AG04450 (cell line): ENCODE data around the gene NBPF4. TPM values are rescaled to one million over a fixed set of nuclear protein-coding genes. Genes with fewer than 3 reads are reported as not detected.
"Not testable (repeated sequence)": the region's sequence is repeated elsewhere in the genome, so short reads cannot be mapped to it uniquely, and the experiment has no call there.

Experiments
- CTCF ChIA-PET: fragments of 300-600, 350-600 bp; formaldehyde crosslinking; extraction: SDS; loops from one replicate; lab custom pipeline; 2022; ENCODE audit warnings: antibody characterized with exemption, inconsistent platforms; lab: Charles Lee
- POLR2A ChIA-PET: fragments of 350-600 bp; formaldehyde crosslinking; extraction: SDS; loops from one replicate; lab custom pipeline; 2021; ENCODE audit warnings: antibody characterized with exemption, inconsistent platforms; lab: Yijun Ruan, JAX
- DNase-seq: peaks from one replicate; pipeline ENCODE4 v3.0.0-alpha.2; 2011; ENCODE audit warnings: low read depth, low spot score
- H3K27ac ChIP-seq: one replicate; pipeline ENCODE4 v1.5.1; 2012; ENCODE audit warnings: low read depth, low read length, control low read depth
- H3K27me3 ChIP-seq: one replicate; pipeline ENCODE4 v1.6.0; 2012; ENCODE audit warnings: low read length; ENCODE audit not compliant: control insufficient read depth, insufficient read depth
- H3K4me3 ChIP-seq: 2 replicates; pipeline ENCODE4 v1.5.1; 2011; ENCODE audit warnings: mild to moderate bottlenecking, low read depth, low read length, control low read depth
- H3K9me3 ChIP-seq: 2 replicates; pipeline ENCODE4 v1.5.1; 2012; ENCODE audit warnings: low read length; ENCODE audit not compliant: control insufficient read depth, insufficient read depth
- polyA minus RNA-seq: library from RNA; depleted of rRNA, polyadenylated mRNA; stranded (reverse); fragments of >200 nt; gene quantifications from 2 replicates; pipeline ENCODE4 v1.2.3, GENCODE V29; 2011; rRNA and poly(A)+ RNA removed
- polyA plus RNA-seq: library from polyadenylated mRNA; depleted of rRNA; stranded (reverse); fragments of >200 nt; gene quantifications from 2 replicates; pipeline ENCODE4 v1.2.3, GENCODE V29; 2011; rRNA removed

NBPF4 gene, protein sequence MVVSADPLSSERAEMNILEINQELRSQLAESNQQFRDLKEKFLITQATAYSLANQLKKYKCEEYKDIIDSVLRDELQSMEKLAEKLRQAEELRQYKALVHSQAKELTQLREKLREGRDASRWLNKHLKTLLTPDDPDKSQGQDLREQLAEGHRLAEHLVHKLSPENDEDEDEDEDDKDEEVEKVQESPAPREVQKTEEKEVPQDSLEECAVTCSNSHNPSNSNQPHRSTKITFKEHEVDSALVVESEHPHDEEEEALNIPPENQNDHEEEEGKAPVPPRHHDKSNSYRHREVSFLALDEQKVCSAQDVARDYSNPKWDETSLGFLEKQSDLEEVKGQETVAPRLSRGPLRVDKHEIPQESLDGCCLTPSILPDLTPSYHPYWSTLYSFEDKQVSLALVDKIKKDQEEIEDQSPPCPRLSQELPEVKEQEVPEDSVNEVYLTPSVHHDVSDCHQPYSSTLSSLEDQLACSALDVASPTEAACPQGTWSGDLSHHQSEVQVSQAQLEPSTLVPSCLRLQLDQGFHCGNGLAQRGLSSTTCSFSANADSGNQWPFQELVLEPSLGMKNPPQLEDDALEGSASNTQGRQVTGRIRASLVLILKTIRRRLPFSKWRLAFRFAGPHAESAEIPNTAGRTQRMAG
- polyA plus RNA-seq (not detected in 2 replicates), polyA minus RNA-seq (not detected in 2 replicates)

DNA sequence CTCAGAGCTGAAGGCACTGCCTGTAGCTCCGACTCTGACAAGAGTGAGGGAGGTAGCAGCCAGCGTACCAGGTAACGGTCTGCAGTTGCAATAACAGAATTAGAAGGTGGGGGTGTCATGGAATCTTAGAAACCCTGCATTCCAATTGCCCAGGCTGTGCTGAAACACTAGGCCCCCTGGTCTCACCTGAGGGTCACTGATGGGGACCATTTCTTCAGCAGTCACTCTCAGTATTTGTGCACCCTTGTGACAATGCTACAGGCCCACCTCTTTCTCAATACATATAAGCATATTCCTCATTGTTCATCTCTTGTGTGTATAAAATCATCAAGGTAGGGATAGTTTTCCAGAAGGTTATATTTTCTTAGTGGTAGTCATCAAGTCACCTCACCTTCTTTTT is at the start of gene NBPF4:
NBPF4 (minus strand) TSS at position 101 of the 400 bp plus-strand sequence. CDS start 315 bp downstream, outside the sequence.
- POLR2A ChIA-PET, H3K4me3 ChIP-seq, H3K27me3 ChIP-seq, H3K27ac ChIP-seq, CTCF ChIA-PET, H3K9me3 ChIP-seq, DNase-seq: not testable (repeated sequence)

DNA sequence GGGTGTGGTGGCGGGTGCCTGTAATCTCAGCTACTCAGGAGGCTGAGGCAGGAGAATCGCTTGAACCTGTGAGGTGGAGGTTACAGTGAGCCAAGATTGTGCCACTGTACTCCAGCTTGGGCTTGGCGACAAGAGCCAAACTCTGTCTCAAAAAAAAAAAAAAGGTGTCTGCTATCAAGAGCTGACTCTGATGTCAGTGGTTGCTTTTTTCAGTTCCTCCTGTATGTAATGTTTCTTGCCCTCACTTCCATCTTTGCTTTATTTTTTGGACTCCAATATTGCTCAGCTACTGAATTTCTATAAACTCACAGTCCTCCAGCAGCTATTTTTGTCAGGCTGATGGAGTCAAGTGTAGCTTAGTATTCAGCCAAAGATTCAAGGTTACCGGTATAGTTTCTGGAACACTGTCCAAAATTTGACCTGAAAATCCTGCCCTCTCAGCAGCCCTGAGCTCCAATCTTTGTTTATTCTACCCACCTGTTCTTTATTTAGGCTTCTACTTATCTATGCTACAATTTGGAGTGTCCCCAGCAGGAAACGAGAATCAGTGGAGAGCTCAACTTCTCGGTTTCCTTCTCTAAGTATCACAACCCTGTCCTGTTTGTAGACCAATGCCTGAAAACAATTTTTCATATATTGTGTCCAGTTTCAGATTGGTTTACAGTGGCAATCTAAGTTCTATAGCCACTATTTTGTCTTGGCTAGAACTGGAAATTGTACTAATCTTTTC is 38.8 kb upstream of the NBPF4 start:
- POLR2A ChIA-PET, H3K27me3 ChIP-seq, CTCF ChIA-PET, H3K27ac ChIP-seq, DNase-seq, H3K9me3 ChIP-seq, H3K4me3 ChIP-seq: not testable (repeated sequence)

DNA sequence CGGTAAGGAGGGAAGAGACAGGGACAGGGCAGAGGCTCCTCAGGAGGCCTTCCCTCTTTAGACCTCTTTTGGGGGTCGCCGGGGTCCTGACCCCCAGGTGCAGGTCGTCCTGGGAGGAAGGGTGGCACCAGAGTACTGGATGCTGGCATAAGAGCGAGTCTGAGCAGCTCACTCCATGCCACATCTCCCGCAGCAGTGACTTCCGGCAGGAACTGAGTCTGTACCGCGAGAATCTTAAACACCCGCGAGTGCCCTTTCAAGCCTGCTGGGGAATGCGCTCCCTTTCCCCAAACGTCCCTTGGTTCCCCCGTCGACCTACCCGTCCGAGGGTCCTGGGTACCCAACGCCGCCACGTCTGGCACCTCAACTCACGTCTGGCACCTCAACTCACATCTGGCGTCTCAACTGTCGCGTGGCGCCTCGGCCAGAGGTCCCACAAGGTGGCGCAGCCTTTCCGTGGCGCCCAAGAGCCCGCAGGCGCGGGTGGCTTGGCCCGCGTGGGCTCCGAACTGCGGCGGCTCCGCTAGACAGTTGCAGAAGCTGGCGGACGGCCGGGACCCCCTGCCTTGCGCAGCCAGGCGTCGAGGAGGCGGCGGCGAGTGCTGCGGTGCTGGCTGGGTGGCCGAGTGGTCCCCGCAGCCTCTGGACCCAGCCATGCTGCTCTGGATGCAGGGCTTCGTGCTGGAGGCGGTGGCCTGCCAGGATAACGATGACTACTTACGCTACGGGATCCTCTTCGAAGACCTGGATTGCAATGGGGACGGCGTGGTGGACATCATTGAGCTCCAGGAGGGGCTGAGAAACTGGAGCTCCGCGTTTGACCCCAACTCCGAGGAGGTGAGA is 28.8 kb upstream of the NBPF4 start:
- H3K27me3 ChIP-seq, H3K4me3 ChIP-seq, POLR2A ChIA-PET, H3K9me3 ChIP-seq, H3K27ac ChIP-seq, CTCF ChIA-PET, DNase-seq: not testable (repeated sequence)

DNA sequence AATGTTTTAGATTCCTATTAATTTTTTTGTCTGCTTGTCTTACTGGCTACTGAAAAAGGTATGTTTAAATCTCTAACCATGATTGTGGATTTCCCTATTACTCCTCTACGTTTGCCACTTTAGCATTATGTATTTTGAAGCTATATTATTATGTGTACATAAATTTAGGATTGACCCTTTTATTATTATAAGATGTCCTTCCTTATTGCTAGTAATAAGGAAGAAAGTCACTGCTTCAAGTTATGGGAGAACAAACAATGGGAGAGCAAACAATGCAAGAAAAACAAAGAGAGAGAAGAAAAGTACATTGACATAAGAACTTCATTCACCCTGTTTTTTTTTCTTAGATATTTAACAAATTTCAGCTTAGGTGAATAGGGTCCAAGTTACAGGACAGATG is 23.2 kb upstream of the NBPF4 start:
- POLR2A ChIA-PET, CTCF ChIA-PET, H3K27ac ChIP-seq, H3K9me3 ChIP-seq, H3K27me3 ChIP-seq, H3K4me3 ChIP-seq, DNase-seq: not testable (repeated sequence)

DNA sequence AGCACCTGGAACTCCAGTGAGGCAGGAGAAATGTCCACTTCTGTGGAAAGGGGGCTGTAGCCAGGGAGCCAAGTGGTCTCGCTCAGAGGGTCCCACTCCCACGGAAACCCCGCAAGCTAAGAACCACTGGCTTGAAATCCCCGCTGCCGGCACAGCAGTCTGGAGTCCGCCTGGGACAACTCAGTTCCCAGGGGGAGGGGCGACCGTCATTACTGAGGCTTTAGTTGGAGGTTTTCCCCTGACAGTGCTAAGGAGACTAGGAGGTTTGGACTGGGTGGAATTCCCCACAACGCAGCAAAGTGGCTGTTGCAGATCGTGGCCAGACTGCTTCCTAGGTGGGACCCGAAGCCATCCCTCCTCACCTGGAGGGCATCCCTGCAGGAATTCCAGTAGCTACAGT is 18.1 kb upstream of the NBPF4 start:
- H3K27me3 ChIP-seq, H3K4me3 ChIP-seq, DNase-seq, CTCF ChIA-PET, H3K9me3 ChIP-seq, POLR2A ChIA-PET, H3K27ac ChIP-seq: not testable (repeated sequence)

DNA sequence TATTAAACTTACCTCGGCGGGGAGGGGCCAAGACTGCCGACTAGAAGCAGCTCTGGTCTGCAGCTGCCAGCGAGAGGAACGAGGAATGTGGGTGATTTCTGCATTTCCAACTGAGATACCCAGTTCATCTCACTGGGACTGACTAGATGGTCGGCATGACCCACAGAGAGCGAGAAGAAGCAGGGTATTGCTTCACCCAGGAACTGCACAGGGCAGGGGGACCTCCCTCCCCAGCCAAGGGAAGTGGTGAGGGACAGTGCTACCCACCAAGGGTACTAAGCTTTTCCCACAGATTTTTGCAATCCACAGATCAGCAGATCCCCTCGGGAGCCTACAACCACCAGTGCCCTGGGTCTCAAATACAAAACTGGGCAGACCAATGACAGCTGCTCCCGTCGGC is 17.6 kb upstream of the NBPF4 start:
- DNase-seq, CTCF ChIA-PET, H3K27me3 ChIP-seq, H3K9me3 ChIP-seq, H3K27ac ChIP-seq, H3K4me3 ChIP-seq, POLR2A ChIA-PET: not testable (repeated sequence)

DNA sequence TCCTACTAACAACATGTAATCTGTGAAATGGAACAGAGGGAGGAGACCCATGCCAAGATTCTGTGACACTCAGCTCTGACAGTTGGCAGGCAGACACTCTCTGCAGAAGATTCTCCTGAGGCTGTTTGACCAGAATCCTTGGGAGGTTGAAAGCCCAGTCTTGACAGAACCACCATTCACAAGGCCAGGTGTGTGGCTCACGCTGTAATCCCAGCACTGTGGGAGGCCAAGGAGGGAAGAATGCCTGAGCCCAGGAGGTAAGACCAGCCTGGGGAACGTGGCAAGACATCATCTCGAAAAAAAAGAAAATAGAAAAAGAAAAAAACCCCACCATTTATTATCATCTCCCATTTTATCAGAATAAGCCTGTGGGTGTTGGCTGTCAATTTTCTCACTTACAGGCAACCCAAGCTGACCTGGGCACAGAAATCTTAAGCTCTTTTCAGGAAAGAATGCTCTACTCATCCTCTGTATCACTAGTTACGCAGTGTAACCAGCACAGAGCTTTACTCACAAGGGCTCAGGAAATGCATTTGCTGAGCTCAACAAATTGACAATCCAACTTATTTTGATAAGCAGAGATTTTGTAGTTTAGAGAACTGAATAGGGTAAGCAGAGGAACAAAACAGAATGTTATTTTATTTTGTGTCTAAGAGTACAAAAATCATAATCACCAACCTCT is 16.8 kb upstream of the NBPF4 start:
- DNase-seq, H3K4me3 ChIP-seq, CTCF ChIA-PET, POLR2A ChIA-PET, H3K27ac ChIP-seq, H3K27me3 ChIP-seq, H3K9me3 ChIP-seq: not testable (repeated sequence)

DNA sequence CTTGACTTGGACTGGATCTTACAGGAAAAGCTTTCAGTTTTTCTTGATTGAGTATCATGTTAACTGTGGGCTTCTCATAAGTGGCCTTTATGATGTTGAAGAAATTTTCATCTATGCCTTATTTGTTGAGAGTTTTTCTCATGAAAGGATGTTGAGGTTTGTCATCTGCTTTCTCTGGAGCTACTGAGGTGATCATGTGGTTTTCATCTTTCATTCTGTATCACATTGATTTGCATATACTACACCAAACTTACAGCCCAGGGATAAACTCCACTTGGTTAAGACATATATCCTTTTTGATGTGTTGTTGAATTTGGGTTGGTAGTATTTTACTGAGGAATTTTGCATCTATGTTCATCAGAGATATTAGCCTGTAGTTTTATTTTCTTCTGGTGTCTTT is 11.6 kb upstream of the NBPF4 start:
- CTCF ChIA-PET, H3K27me3 ChIP-seq, DNase-seq, H3K27ac ChIP-seq, H3K4me3 ChIP-seq, H3K9me3 ChIP-seq, POLR2A ChIA-PET: not testable (repeated sequence)

DNA sequence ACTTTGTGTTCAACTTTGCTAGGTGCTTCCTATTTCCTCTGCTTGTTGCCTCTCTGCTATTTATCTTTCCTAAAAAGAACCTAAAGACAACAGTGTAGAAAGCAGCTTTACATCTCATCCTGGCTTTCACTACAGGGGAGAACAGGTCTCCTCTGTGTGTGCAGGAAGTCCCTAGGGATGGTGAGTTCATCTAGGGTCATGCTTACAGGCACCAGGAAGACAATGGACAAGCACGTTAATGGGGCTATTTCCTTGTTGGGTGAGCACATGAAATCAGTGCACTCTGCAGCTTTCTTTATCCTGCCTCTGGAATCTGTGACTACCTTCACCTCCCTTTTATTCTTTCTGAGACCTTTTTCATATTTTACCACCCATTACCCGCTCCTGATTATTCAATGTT is 4.5 kb downstream of the NBPF4 start:
- H3K9me3 ChIP-seq, CTCF ChIA-PET, DNase-seq, POLR2A ChIA-PET, H3K4me3 ChIP-seq, H3K27ac ChIP-seq, H3K27me3 ChIP-seq: not testable (repeated sequence)

DNA sequence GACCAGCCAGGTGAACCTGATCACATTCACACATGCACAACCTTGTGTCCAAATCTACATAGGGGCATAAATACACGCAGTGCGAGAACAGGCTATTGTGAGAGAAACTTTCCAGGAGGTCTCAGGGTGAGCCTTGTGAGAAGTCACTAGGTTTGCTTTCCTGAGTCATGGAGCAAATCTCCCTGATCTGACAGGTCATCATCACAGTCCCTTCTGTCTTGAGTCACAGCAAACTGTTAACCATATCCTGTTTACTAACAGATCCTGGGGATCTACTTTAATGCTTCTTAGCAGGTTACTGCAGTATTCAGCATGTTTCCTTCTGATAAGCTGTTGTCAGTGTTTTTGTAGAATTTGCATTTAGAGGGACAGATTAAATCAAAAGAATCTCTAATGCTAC is 8.6 kb downstream of the NBPF4 start:
- POLR2A ChIA-PET, CTCF ChIA-PET, H3K27me3 ChIP-seq, H3K9me3 ChIP-seq, DNase-seq, H3K4me3 ChIP-seq, H3K27ac ChIP-seq: not testable (repeated sequence)

DNA sequence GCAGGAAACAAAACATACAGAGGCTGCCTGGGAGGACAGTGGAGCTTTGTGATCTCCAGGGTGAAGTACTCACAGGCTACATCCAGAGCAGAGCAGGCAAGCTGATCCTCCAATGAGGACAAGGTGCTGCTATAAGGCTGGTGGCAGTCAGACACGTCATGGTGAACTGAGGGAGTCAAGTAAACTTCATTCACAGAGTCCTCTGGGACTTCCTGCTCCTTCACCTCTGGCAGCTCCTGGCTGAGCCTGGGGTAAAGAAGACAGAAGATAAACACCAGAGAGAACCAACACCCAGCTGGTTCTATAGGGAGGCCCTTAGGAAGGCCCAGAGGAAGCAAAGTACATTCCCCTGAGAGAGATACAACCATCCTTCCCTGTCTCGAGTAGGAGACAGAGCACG is 11.7 kb downstream of the NBPF4 start:
- CTCF ChIA-PET, H3K9me3 ChIP-seq, H3K27me3 ChIP-seq, DNase-seq, POLR2A ChIA-PET, H3K4me3 ChIP-seq, H3K27ac ChIP-seq: not testable (repeated sequence)
